Epithelial cell of proximal tubule (primary cell): ENCODE data around the gene PLAC1. TPM values are rescaled to one million over a fixed set of nuclear protein-coding genes. Genes with fewer than 3 reads are reported as not detected.

Source experiments
- DNase-seq: peaks from one replicate; pipeline ENCODE4 v3.0.0-alpha.2; 2011; ENCODE audit warnings: low read depth
- H3K4me3 ChIP-seq: 2 replicates; pipeline ENCODE4 v1.5.1; 2011; ENCODE audit warnings: low read depth, mild to moderate bottlenecking, low read length
- CTCF ChIP-seq: conservative IDR thresholded peaks from 2 replicates; pipeline ENCODE4 v1.5.1; 2012; ENCODE audit warnings: low read depth, mild to moderate bottlenecking, low read length
- total RNA-seq: library from RNA; depleted of rRNA; stranded (reverse); fragments of >200 nt; gene quantifications from 2 replicates; pipeline ENCODE4 v1.2.3, GENCODE V29; 2015

The PLAC1 gene
- total RNA-seq, 1 donor from 2014 or later = not detected

- DNase-seq = no peak
- no peak for TF ChIP-seq CTCF
- H3K4me3 ChIP-seq = no peak overlapping the region
These were observed 84.6 kb downstream of the PLAC1 start for GRCh38 chrX:134573683-134574035.

- DNase-seq = no peak
- no peak overlapping the region for H3K4me3 ChIP-seq
- no peak for TF ChIP-seq CTCF
These were observed 85.2 kb downstream of the PLAC1 start for GRCh38 chrX:134572816-134573682.

GRCh38 chrX:134571796-134572195 is 86.5 kb downstream of the PLAC1 start:
- no peak overlapping the region for H3K4me3 ChIP-seq
- TF ChIP-seq CTCF = no peak
- no peak for DNase-seq

GRCh38 chrX:134570899-134571298 is 87.4 kb downstream of the PLAC1 start:
- no peak for TF ChIP-seq CTCF
- no peak overlapping the region for H3K4me3 ChIP-seq
- no peak for DNase-seq

GRCh38 chrX:134570509-134570846 is 87.8 kb downstream of the PLAC1 start:
- DNase-seq = no peak
- no peak for TF ChIP-seq CTCF
- no peak overlapping the region for H3K4me3 ChIP-seq

GRCh38 chrX:134569306-134569705 is 89.0 kb downstream of the PLAC1 start:
- no peak for TF ChIP-seq CTCF
- H3K4me3 ChIP-seq = no peak overlapping the region
- DNase-seq = no peak

GRCh38 chrX:134568285-134569016 is 89.8 kb downstream of the PLAC1 start:
- no peak for TF ChIP-seq CTCF
- H3K4me3 ChIP-seq = no peak overlapping the region
- no peak for DNase-seq
